ENCODE data around the gene POLR1H.
A peak's percentile ranks its signal among the peaks of the same experiment; 100 is the strongest.
"Not testable (repeated sequence)": the region's sequence is repeated elsewhere in the genome, so short reads cannot be mapped to it uniquely, and the experiment has no call there.

POLR1H gene

GRCh38 chr6:30061092-30061857 lies at the start of gene POLR1H:
POLR1H (plus strand) TSS chr6:30061265; CDS start chr6:30061525, 260 bp downstream.
- DNase-seq (ENCODE audit: low read depth in 2 of 2), result peak; percentile 79 to 83

GRCh38 chr6:30013291-30013922 lies 47.7 kb upstream of the POLR1H start:
- no peak for DNase-seq (ENCODE audit: low read depth in 2 of 2)

GRCh38 chr6:30019819-30020218 lies 41.2 kb upstream of the POLR1H start:
- DNase-seq (ENCODE audit: low read depth in 2 of 2), result no peak

- no peak for DNase-seq (ENCODE audit: low read depth in 2 of 2)
Observed at GRCh38 chr6:30020626-30021025, 40.4 kb upstream of the POLR1H start.

GRCh38 chr6:30022189-30022588 lies 38.9 kb upstream of the POLR1H start:
- no peak for DNase-seq (ENCODE audit: low read depth in 2 of 2)

- not testable (repeated sequence) for DNase-seq (ENCODE audit: low read depth in 2 of 2)
Observed at GRCh38 chr6:30022712-30023111, 38.4 kb upstream of the POLR1H start.

GRCh38 chr6:30025186-30025585 lies 35.9 kb upstream of the POLR1H start:
- DNase-seq (ENCODE audit: low read depth in 2 of 2), result no peak

- no peak for DNase-seq (ENCODE audit: low read depth in 2 of 2)
Observed at GRCh38 chr6:30029588-30029987, 31.5 kb upstream of the POLR1H start.

GRCh38 chr6:30031381-30031780 lies 29.7 kb upstream of the POLR1H start:
- DNase-seq (ENCODE audit: low read depth in 2 of 2), result no peak

GRCh38 chr6:30033440-30033839 lies 27.6 kb upstream of the POLR1H start:
- DNase-seq (ENCODE audit: low read depth in 2 of 2), result not testable (repeated sequence)

GRCh38 chr6:30035784-30036183 lies 25.3 kb upstream of the POLR1H start:
- no peak for DNase-seq (ENCODE audit: low read depth in 2 of 2)

GRCh38 chr6:30037182-30037788 lies 23.8 kb upstream of the POLR1H start:
- no peak for DNase-seq (ENCODE audit: low read depth in 2 of 2)

- DNase-seq (ENCODE audit: low read depth in 2 of 2), result no peak
Observed at GRCh38 chr6:30041221-30041620, 19.8 kb upstream of the POLR1H start.

GRCh38 chr6:30041821-30042220 lies 19.2 kb upstream of the POLR1H start:
- DNase-seq (ENCODE audit: low read depth in 2 of 2), result no peak

- DNase-seq (ENCODE audit: low read depth in 2 of 2), result no peak
Observed at GRCh38 chr6:30042476-30042875, 18.6 kb upstream of the POLR1H start.

- DNase-seq (ENCODE audit: low read depth in 2 of 2), result no peak
Observed at GRCh38 chr6:30042914-30043313, 18.2 kb upstream of the POLR1H start.

GRCh38 chr6:30043744-30044143 lies 17.3 kb upstream of the POLR1H start:
- DNase-seq (ENCODE audit: low read depth in 2 of 2), result no peak

GRCh38 chr6:30044630-30045029 lies 16.4 kb upstream of the POLR1H start:
- no peak for DNase-seq (ENCODE audit: low read depth in 2 of 2)

GRCh38 chr6:30047220-30047619 lies 13.8 kb upstream of the POLR1H start:
- no peak for DNase-seq (ENCODE audit: low read depth in 2 of 2)

GRCh38 chr6:30053682-30054081 lies 7.4 kb upstream of the POLR1H start:
- DNase-seq (ENCODE audit: low read depth in 2 of 2), result no peak

GRCh38 chr6:30055513-30055912 lies 5.6 kb upstream of the POLR1H start:
- no peak for DNase-seq (ENCODE audit: low read depth in 2 of 2)

- no peak for DNase-seq (ENCODE audit: low read depth in 2 of 2)
Observed at GRCh38 chr6:30060606-30061091, 416 bp upstream of the POLR1H start.

Measured in stimulated activated CD8-positive, alpha-beta memory T cell treated with anti-CD3 and anti-CD28 coated beads, Interleukin-15, amount 100 ng/mL, for 48 hours (primary cell).